Stimulated activated CD8-positive, alpha-beta memory T cell treated with anti-CD3 and anti-CD28 coated beads, Interleukin-4, amount 100 ng/mL, for 4 hours (primary cell): ENCODE results near the gene KIF26A.

ENCODE experiments used
- DNase-seq, 2 donors: peaks; one replicate each; pipeline ENCODE4 v3.0.0-alpha.2; 2020; ENCODE audit warnings: low read depth in 2 of 2, low spot score in 1 of 2

Gene KIF26A

GRCh38 chr14:104101086-104101621 is 37.2 kb upstream of the KIF26A start:
- DNase-seq: no peak

GRCh38 chr14:104101651-104102281 is 36.6 kb upstream of the KIF26A start:
- DNase-seq: no peak

- no peak for DNase-seq
Measured at GRCh38 chr14:104102282-104102914, 36.0 kb upstream of the KIF26A start.

GRCh38 chr14:104103061-104103445 is 35.3 kb upstream of the KIF26A start:
- no peak for DNase-seq

- no peak for DNase-seq
Measured at GRCh38 chr14:104103446-104104075, 34.8 kb upstream of the KIF26A start.

- DNase-seq: no peak
Measured at GRCh38 chr14:104104076-104104901, 34.1 kb upstream of the KIF26A start.

- no peak for DNase-seq
Measured at GRCh38 chr14:104105071-104105821, 33.1 kb upstream of the KIF26A start.

GRCh38 chr14:104105822-104106470 is 32.4 kb upstream of the KIF26A start:
- no peak for DNase-seq

GRCh38 chr14:104106471-104106991 is 31.9 kb upstream of the KIF26A start:
- no peak for DNase-seq

GRCh38 chr14:104107101-104107581 is 31.2 kb upstream of the KIF26A start:
- no peak for DNase-seq

- DNase-seq: no peak
Measured at GRCh38 chr14:104107611-104108569, 30.5 kb upstream of the KIF26A start.

GRCh38 chr14:104108570-104109541 is 29.5 kb upstream of the KIF26A start:
- DNase-seq: no peak

GRCh38 chr14:104109731-104110361 is 28.5 kb upstream of the KIF26A start:
- DNase-seq: no peak

- DNase-seq: no peak
Measured at GRCh38 chr14:104110491-104111209, 27.7 kb upstream of the KIF26A start.

- DNase-seq: no peak
Measured at GRCh38 chr14:104111301-104112112, 26.9 kb upstream of the KIF26A start.

- no peak for DNase-seq
Measured at GRCh38 chr14:104112113-104112505, 26.3 kb upstream of the KIF26A start.
